NCI-H2107 treated with DMSO at 0.1 percent for 48 hours (cell line): ENCODE results near the gene FAR2.
"Not testable (repeated sequence)": the region's sequence is repeated elsewhere in the genome, so short reads cannot be mapped to it uniquely, and the experiment has no call there.

Source experiments
- DNase-seq: peaks from one replicate; lab custom pipeline; 2025; ENCODE audit not compliant: unreplicated experiment; lab: John Stamatoyannopoulos, UW

FAR2 gene

GRCh38 chr12:29273178-29273843, 124.2 kb downstream of the FAR2 start:
- DNase-seq: no peak

- DNase-seq: no peak
Observed at GRCh38 chr12:29275834-29276233, 126.8 kb downstream of the FAR2 start.

DNA sequence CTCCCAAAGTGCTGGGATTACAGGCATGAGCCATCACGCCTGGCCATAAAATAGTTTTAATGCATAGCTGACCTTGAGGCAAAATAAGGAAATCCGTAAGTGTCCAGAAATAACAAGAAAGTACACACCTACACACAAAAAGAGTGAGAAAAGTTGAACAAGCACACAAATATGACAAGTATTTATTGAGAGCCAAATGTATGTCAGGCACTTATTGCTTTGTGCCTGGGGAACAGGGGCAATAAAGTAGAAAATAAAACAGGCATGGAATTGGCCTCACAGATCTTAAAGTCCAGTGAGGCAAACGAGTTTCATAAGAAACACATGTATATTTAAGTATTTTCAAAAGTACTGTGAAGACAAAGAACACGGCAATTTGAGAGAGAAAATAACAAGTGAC, 128.2 kb downstream of the FAR2 start:
- no peak for DNase-seq

DNA sequence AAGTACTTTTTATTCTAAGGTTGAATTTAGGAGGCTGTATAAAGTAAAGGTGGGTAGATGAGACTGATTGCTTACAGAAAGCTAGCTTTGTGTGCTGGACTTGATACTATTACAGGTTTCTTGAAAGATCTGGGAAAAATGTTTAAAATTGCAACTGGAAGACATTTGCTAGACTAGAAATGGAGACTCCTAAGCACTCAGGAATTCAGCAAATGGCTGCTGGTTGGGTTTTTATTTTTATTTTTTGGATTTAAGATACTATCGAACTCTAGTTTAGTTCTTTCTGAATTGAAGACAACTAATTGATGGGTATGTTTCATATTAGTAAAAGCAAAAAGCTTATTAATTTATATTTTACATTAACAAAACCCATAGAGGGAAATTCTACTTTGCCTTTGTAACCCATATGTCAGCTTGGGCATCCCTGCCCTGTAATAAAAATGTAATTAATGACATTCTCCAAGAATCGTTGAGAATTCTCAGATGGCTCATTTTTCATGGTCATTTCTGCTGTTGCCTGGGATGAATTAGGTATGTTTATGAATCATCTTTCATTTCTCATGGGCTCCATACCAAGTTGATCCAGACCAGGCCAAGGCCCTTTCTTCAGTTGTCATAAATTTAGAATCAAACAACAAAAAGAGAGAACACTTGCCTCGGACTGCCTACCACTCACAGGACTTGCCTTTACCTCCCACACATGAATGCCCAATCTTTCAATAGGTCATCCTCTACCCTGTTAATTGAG, 129.8 kb downstream of the FAR2 start:
- DNase-seq: no peak

DNA sequence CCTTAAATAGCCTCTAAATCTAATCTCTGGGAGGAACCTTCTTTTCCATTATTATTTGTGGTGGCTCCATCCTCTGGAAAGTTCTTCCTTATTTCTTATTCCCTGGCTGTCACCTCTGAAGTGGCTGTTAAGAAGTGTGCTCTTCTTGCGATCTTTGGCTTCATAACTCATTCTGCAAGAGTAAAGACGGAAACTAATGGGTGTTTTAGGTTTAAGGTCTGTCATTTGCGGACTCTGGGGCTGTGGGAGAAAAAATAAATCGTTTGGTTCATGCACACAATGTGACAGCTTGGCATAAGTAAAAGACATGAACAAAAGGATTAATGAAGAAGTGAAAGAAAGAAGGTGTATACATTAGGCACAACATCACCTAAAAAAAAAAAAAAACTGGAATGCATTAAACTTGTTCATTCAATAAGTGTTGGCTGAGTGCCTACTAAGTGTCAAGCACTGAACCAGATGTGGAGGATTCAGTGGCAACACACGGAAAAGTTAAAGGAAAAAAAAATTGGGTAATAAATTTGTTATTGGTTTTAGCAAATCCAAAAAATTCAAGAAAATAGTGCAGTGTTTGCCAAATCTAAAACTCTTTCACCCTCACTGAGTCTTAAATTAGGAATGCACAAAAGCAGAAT, 132.4 kb downstream of the FAR2 start:
- DNase-seq: no peak

DNA sequence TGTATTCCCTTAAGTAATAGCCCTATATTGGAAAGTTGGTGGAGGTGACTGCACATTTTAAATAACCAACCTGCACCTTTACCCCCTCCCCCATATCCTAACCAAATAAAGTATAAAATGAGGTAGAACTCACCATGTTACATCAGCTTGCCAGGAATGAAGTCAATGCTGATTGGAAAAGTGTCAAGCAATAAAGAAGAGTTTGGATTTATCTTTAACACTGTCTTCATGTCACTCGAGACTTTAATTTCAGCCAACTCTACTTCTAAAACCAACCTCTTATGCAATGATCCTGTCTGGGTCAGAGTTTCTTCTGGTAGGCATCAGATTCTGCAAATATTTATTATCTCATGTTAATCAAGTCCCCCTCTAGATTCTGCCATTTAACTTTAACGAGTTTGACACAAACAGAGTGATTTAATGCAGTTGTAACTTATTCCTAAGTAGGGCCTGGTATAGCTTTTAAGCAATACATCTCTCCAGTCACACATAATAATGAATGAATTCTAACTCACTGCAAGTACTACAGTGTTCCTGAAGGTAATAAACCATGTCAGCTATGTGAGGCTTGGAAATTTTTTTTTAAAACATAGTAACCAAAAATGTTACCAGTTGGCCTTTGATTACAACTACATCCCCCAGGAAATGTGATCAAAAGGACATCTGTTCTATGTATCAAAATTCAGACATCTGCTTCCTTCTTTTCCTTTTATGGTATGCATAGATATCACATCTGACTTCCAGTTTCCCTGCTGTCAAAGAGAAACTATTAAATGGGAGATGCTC, 133.1 kb downstream of the FAR2 start:
- DNase-seq: no peak

- DNase-seq: no peak
Observed at GRCh38 chr12:29283969-29284700, 135.1 kb downstream of the FAR2 start.

- DNase-seq: no peak
Observed at GRCh38 chr12:29286081-29286790, 137.2 kb downstream of the FAR2 start.

DNA sequence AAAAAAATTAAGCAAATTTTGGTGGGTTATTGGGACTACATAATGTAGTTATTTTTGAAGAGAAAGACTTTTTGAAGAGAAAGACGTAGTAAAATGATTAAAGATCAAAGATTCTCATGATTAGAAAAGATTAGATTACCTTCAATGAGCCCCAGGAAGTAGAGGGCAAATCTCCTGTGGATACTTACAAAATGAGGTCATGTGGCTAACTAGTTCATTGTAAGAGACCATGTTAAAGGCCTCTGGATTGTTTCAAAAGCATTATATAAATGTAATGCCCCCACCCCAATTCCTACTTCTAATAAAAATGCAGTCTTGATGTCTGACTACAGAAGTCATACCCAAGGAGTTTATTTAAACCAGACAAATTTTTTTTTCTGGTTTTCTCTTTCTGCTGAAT, 138.5 kb downstream of the FAR2 start:
- no peak for DNase-seq

- DNase-seq: no peak
Observed at GRCh38 chr12:29288031-29288430, 139.0 kb downstream of the FAR2 start.

DNA sequence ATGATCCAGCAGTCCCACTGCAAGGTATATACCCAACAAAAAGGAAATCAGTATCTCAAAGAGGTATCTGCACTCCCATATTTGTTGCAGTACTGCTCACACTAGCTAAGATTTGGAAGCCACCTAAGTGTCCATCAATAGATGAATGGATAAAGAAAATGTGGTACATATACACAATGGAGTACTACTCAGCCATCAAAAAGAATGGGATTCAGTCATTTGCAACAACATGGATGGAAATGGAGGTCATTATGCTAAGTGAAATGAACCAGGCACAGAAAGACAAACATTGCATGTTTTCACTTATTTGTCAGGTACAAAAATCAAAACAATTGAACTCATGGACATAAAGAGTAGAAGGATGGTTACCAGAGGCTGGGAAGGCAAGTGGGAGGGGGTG, 141.4 kb downstream of the FAR2 start:
- not testable (repeated sequence) for DNase-seq

DNA sequence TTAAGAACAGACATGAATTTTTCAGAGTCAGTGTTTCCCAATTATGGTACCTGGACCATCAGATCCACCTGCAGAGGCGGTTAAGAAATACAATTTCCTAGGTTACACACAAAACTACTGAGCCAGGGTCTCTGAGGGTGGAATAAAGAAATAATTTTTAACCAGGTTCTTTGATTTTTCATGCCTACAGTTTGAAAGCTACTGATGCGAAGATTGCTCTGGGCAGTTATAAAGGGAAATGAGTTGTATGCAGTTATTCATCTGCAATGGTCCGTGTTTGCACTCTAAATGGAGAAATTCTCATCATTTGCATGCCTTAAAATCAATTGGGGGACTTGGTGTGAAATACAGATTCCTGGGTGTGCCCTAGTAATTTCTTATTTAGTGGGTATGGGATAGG, 142.1 kb downstream of the FAR2 start:
- no peak for DNase-seq

- DNase-seq: no peak
Observed at GRCh38 chr12:29299633-29300032, 150.6 kb downstream of the FAR2 start.

GRCh38 chr12:29301114-29301513, 152.0 kb downstream of the FAR2 start:
- DNase-seq: no peak

GRCh38 chr12:29304388-29304787, 155.3 kb downstream of the FAR2 start:
- DNase-seq: no peak

GRCh38 chr12:29306266-29306665, 157.2 kb downstream of the FAR2 start:
- no peak for DNase-seq

DNA sequence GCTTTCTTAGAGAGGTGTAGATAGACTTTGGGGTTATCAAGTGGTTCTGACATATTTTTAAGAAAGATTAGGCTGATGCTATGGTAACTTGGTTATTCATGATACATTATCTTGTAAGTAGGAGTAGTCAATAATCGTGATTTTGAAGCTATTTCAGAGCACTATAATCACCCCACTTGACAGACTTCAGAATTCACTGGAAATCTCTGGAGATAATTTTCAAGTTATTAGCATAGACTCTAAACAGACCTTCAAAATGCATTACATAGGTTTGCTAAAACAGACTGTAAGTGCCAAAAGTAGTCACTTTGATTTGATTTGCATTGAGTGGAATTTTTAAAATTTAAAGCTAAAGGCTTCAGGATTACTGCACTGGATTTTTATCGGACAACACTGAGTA, 157.6 kb downstream of the FAR2 start:
- DNase-seq: no peak

GRCh38 chr12:29309320-29309902, 160.3 kb downstream of the FAR2 start:
- peak; percentile 13 for DNase-seq

GRCh38 chr12:29310899-29311298, 161.8 kb downstream of the FAR2 start:
- DNase-seq: no peak

- no peak for DNase-seq
Observed at GRCh38 chr12:29314416-29314815, 165.3 kb downstream of the FAR2 start.
